ENCODE measurements around the gene NFIA. TPM values are rescaled to one million over a fixed set of nuclear protein-coding genes. Genes with fewer than 3 reads are reported as not detected.

Gene NFIA
- total RNA-seq, 1 experiment from 2014 or later: 0.35 TPM

DNA sequence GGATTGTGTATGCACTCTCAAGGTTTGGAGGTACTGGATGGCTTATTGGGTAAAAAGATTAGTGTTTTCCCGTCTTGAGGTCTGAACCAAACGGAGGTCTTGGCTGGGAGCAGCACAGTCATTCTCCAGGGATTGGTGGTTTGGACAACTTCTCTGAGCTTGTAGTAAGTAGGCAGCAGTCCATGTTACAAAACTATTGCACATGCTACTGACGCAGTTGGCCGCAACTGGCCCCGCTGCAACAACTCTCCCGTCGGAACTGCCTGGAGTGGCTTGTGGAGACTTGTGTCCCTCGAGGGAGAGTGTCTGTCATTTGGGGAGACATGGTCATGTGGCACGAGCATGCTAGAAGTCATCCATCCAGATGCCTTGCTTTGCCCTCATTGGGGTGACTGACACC is 366.6 kb downstream of the NFIA start:
- Histone ChIP-seq H3T11ph (ENCODE audit: low read length) (no peak overlapping the region), H2BK15ac (ENCODE audit: low read depth, low read length) (no peak overlapping the region), H3K4me2 (ENCODE audit: insufficient read depth, insufficient read length, low read length) (no peak overlapping the region), H3K18ac (ENCODE audit: insufficient read length, low read depth, low read length) (no peak overlapping the region), H3K4me1 (ENCODE audit: insufficient read depth, low read length) (no peaks in the 10 kb centered on the region), H4K20me1 (ENCODE audit: control insufficient read depth, insufficient read depth, insufficient read length) (no peaks in the 10 kb centered on the region), H4K8ac (replicated peaks; ENCODE audit: insufficient read length, low read depth, low read length) (no peak overlapping the region), H3K9ac (ENCODE audit: extremely low read depth, insufficient read length, low read length) (no peak overlapping the region), H2BK5ac (ENCODE audit: insufficient read length, low read length) (no peak overlapping the region), H2AK5ac (ENCODE audit: insufficient read length, low read length) (no peak overlapping the region), H3K79me1 (ENCODE audit: insufficient read depth, low read depth, low read length, poor library complexity, severe bottlenecking) (no peaks in the 10 kb centered on the region), H2BK12ac (ENCODE audit: insufficient read length, low read depth, low read length) (no peak overlapping the region), H4K91ac (ENCODE audit: insufficient read length, low read depth, low read length) (no peak overlapping the region), H4K5ac (ENCODE audit: insufficient read length, low read depth, low read length) (no peak overlapping the region), H3K9me3 (ENCODE audit: control insufficient read depth, low read depth, low read length) (no peaks in the 10 kb centered on the region), H3K27me3 (ENCODE audit: insufficient read depth, low read length) (no peaks in the 10 kb centered on the region), H3K23ac (ENCODE audit: insufficient read length, low read depth, low read length) (no peak overlapping the region), H3K56ac (ENCODE audit: insufficient read length, low read depth, low read length) (no peak overlapping the region), H3K14ac (ENCODE audit: insufficient read depth, low read length) (no peak overlapping the region; the same call in 1 of the 2 replicates), H3K4ac (ENCODE audit: low read depth, low read length) (no peak overlapping the region), H3K23me2 (ENCODE audit: insufficient read length, low read depth, low read length, poor library complexity, severe bottlenecking) (no peaks in the 10 kb centered on the region), H2AFZ (ENCODE audit: low read length) (no peak overlapping the region), H2BK20ac (ENCODE audit: low read depth, low read length, poor library complexity, severe bottlenecking) (no peak overlapping the region), H2BK120ac (ENCODE audit: low read depth, low read length, poor library complexity, severe bottlenecking) (no peak overlapping the region), H3K27ac (ENCODE audit: insufficient read length, low read depth, low read length) (no peak overlapping the region), H3K79me2 (ENCODE audit: insufficient read depth, low read length) (no peaks in the 10 kb centered on the region)
- Mint-ChIP-seq H3K36me3 (ENCODE audit: insufficient read depth in 1 of 3, low read depth in 3 of 3) (no peaks in the 10 kb centered on the region), H3K27ac (no peak overlapping the region), H3K4me3 (no peak overlapping the region), H3K27me3 (ENCODE audit: low read depth) (no peaks in the 10 kb centered on the region; the same call in 1 of the 2 replicates), H3K9me3 (no peaks in the 10 kb centered on the region; a peak in 1 of 5 replicates), H3K4me1 (peaks cover 24 to 26% of the 10 kb centered on the region in 2 experiments)
- TF ChIP-seq, protein P1, sequence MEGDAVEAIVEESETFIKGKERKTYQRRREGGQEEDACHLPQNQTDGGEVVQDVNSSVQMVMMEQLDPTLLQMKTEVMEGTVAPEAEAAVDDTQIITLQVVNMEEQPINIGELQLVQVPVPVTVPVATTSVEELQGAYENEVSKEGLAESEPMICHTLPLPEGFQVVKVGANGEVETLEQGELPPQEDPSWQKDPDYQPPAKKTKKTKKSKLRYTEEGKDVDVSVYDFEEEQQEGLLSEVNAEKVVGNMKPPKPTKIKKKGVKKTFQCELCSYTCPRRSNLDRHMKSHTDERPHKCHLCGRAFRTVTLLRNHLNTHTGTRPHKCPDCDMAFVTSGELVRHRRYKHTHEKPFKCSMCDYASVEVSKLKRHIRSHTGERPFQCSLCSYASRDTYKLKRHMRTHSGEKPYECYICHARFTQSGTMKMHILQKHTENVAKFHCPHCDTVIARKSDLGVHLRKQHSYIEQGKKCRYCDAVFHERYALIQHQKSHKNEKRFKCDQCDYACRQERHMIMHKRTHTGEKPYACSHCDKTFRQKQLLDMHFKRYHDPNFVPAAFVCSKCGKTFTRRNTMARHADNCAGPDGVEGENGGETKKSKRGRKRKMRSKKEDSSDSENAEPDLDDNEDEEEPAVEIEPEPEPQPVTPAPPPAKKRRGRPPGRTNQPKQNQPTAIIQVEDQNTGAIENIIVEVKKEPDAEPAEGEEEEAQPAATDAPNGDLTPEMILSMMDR (conservative IDR thresholded peaks at IDR 0.05): no peak
- DNase-seq: no peak
- WGBS (ENCODE audit: extremely low coverage, insufficient read length, low lambda C conversion rate): no CpG with 5 or more reads among the region's 9 CpGs

All from H9 (cell line).